GM18858 (cell line): Measurements from ENCODE around the gene LCE2C.

Experiments
- ATAC-seq: cut with Tn5 transposase; IDR thresholded peaks from one replicate; pipeline ENCODE4 v1.9.1; 2021; ENCODE audit not compliant: unreplicated experiment

Gene LCE2C

DNA sequence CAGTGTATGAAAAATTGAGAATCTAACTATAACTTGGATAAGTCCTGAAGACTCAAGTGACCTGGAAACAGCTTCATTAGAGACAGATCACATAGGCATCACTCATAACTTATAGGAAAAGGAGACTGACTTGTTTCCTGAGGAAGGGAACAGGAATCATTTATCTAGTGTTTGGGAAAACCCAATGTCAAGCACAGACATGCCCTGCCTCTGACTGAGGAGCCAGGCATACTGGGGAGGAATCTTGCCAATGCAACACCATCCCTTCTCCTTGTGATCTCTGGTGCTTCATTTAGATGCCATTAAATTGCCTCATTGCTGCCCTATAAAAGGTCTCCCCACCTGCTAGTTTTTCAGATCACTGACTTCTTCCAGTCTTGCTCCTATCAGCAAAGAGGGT lies 43.2 kb downstream of the LCE2C start:
- no peak for ATAC-seq

DNA sequence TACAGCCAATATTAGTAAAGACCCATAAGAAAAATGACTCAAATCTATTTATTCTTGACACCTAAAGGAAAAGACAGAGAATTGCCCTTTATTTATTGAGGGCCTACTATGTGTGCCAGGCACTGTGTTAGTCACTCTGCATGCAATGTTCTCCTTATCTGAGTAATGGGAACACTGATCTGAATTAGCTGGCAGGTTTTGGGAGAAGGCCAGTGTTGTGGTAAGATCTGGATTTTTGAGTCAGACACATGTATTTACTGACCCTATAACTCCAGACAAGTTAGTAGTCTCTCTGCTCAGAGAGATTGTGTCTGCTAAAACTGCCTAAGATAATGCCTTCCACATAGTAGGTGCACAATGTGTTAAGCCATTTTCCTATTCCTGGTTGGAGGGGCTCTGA lies 50.2 kb downstream of the LCE2C start:
- ATAC-seq, result no peak
